ENCODE measurements around the gene THADA. TPM values are rescaled to one million over a fixed set of nuclear protein-coding genes. Genes with fewer than 3 reads are reported as not detected.

THADA gene
- polyA plus RNA-seq, 4 donors = 6.3 to 13.5 (median 12.7) TPM

DNA sequence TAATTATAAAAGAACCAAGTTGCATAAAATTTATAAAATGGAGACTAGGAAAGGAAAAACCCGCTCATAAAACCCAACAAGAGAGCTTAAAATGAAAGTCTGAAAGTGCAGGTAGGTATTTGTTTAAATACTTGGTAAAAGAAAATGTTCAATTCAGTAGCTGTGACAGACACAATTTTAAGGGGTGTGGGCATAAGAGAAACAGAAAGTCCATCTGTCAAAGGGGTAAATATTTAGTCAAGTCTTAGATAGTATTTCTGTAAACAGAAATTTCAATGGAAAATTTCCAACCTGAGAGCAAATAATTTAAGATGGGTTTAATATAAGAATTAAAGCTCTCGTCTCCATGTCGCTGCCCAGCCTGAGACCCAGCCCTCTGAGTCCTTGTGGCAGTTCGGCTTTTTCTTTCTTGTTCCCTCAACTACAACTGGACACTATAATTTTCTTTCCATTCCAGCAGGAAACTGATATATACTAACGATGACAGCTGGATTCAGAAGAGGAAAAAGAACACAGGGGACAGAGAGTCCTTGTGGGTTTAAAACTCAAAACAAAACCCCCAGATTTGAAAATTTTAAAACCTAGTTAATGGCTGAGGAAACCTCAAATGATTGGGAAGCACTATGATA, 281.4 kb downstream of the THADA start:
- 58 to 82% (median 80%) methylated on average over 5 of the region's 5 CpGs for WGBS, 3 donors
- Histone ChIP-seq H3K36me3 (ENCODE audit: control insufficient read depth in 3 of 3, insufficient read depth in 2 of 3, low read depth in 1 of 3, low read length in 3 of 3) (no peaks in the 10 kb centered on the region), H3K27ac (ENCODE audit: low read depth in 1 of 3, low read length in 2 of 3) (peak overlapping the region in 1 of 3 donors; percentile 61), H3K27me3 (ENCODE audit: control insufficient read depth in 3 of 3, insufficient read depth in 3 of 3, low read length in 3 of 3) (no peaks in the 10 kb centered on the region), H3K4me3 (ENCODE audit: low read depth in 1 of 3, low read length in 3 of 3) (no peak overlapping the region), H3K4me1 (ENCODE audit: control insufficient read depth in 3 of 3, insufficient read depth in 2 of 3, low read depth in 1 of 3, low read length in 2 of 3) (peaks cover 0 to 8% (median 5%) of the 10 kb centered on the region in 3 donors), H3K9me3 (ENCODE audit: control insufficient read depth in 2 of 2, insufficient read depth in 1 of 2, low read depth in 1 of 2, low read length in 1 of 2) (no peaks in the 10 kb centered on the region)
- DNase-seq (no peak), FAIRE-seq (no peak)

DNA sequence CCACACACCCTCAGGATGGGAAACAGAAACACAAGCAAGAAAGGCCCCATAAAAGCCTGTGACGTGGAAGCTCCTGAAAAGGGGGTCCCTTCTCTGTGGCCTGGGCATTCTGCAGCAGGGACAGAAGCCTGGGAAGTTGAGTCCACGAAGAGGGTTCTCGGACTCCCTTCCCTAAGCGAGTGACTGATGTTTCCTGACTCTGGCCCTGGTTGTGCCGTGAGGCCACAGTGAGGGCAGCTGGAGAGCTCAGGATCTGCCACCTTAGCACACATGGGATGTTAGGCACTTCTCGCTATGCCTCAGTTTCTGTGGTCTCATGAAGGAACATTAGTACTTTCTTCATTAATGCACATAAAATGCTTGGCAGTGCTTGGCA, 282.2 kb downstream of the THADA start:
- Histone ChIP-seq H3K36me3 (ENCODE audit: control insufficient read depth in 3 of 3, insufficient read depth in 2 of 3, low read depth in 1 of 3, low read length in 3 of 3) (no peaks in the 10 kb centered on the region), H3K27ac (ENCODE audit: low read depth in 1 of 3, low read length in 2 of 3) (peak overlapping the region in 2 of 3 donors; percentile 17 to 28), H3K9me3 (ENCODE audit: control insufficient read depth in 2 of 2, insufficient read depth in 1 of 2, low read depth in 1 of 2, low read length in 1 of 2) (no peaks in the 10 kb centered on the region), H3K4me3 (ENCODE audit: low read depth in 1 of 3, low read length in 3 of 3) (no peak overlapping the region), H3K27me3 (ENCODE audit: control insufficient read depth in 3 of 3, insufficient read depth in 3 of 3, low read length in 3 of 3) (no peaks in the 10 kb centered on the region), H3K4me1 (ENCODE audit: control insufficient read depth in 3 of 3, insufficient read depth in 2 of 3, low read depth in 1 of 3, low read length in 2 of 3) (peaks cover 0 to 8% (median 0%) of the 10 kb centered on the region in 3 donors)
- DNase-seq (no peak), FAIRE-seq (no peak)
- 86 to 97% (median 88%) methylated on average over 6 of the region's 6 CpGs for WGBS, 3 donors

DNA sequence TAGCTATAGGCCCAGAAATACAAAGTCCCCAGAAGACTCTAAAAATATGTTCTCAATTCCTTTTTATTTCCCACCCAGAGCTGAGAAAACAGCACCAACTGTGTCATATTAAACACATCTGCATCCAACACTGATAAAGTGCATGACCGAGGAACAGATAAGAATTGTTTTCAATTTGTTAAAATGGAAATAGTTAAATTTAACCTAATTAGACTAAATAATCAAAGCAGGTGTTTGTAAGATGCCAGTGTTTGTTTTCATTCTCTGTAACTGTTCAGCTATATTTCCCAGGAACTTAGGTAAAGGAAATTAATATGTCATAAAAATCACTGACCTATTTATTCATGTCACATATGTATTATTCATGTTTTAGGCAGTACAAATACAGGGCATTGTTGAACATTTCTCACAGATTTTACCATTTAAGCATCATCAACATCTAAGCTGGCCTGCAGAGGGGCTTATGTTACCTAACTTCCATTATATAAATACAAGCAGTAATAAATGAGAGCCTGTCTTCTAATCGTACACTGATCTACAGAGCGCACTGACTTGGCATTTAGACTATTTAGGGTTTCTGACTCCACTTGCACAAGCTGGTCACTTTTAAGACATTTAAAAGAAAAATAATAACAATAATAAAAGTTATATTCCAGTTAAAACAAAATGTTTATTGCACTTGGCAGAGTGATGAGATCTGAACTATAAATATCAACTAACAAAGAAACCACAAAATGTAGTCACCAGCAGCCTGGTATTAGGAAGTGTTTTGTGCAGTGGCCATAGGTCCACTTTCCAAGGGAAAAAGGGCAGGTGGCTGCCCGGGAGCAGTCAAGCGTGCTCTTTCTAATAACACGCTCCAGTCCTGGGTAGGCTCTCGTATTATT, 282.8 kb downstream of the THADA start:
- FAIRE-seq (no peak), DNase-seq (no peak)
- H3K27me3 ChIP-seq (ENCODE audit: control insufficient read depth in 3 of 3, insufficient read depth in 3 of 3, low read length in 3 of 3) = no peaks in the 10 kb centered on the region
- peak overlapping the region in 2 of 3 donors; percentile 17 to 28 for H3K27ac ChIP-seq (ENCODE audit: low read depth in 1 of 3, low read length in 2 of 3)
- no peaks in the 10 kb centered on the region for H3K36me3 ChIP-seq (ENCODE audit: control insufficient read depth in 3 of 3, insufficient read depth in 2 of 3, low read depth in 1 of 3, low read length in 3 of 3)
- WGBS, 3 donors = 60 to 73% (median 64%) methylated on average over 7 of the region's 7 CpGs
- no peaks in the 10 kb centered on the region for H3K9me3 ChIP-seq (ENCODE audit: control insufficient read depth in 2 of 2, insufficient read depth in 1 of 2, low read depth in 1 of 2, low read length in 1 of 2)
- H3K4me1 ChIP-seq (ENCODE audit: control insufficient read depth in 3 of 3, insufficient read depth in 2 of 3, low read depth in 1 of 3, low read length in 2 of 3) = peaks cover 0 to 8% (median 0%) of the 10 kb centered on the region in 3 donors
- H3K4me3 ChIP-seq (ENCODE audit: low read depth in 1 of 3, low read length in 3 of 3) = no peak overlapping the region

- H3K36me3 ChIP-seq (ENCODE audit: control insufficient read depth in 3 of 3, insufficient read depth in 2 of 3, low read depth in 1 of 3, low read length in 3 of 3) = no peaks in the 10 kb centered on the region
- H3K9me3 ChIP-seq (ENCODE audit: control insufficient read depth in 2 of 2, insufficient read depth in 1 of 2, low read depth in 1 of 2, low read length in 1 of 2) = no peaks in the 10 kb centered on the region
- peaks cover 0 to 8% (median 0%) of the 10 kb centered on the region in 3 donors for H3K4me1 ChIP-seq (ENCODE audit: control insufficient read depth in 3 of 3, insufficient read depth in 2 of 3, low read depth in 1 of 3, low read length in 2 of 3)
- H3K4me3 ChIP-seq (ENCODE audit: low read depth in 1 of 3, low read length in 3 of 3) = no peak overlapping the region
- DNase-seq = no peak
- H3K27ac ChIP-seq (ENCODE audit: low read depth in 1 of 3, low read length in 2 of 3) = no peak overlapping the region
- no peak for FAIRE-seq
- no peaks in the 10 kb centered on the region for H3K27me3 ChIP-seq (ENCODE audit: control insufficient read depth in 3 of 3, insufficient read depth in 3 of 3, low read length in 3 of 3)
Measured at GRCh38 chr2:43311276-43311675, 284.6 kb downstream of the THADA start.

DNA sequence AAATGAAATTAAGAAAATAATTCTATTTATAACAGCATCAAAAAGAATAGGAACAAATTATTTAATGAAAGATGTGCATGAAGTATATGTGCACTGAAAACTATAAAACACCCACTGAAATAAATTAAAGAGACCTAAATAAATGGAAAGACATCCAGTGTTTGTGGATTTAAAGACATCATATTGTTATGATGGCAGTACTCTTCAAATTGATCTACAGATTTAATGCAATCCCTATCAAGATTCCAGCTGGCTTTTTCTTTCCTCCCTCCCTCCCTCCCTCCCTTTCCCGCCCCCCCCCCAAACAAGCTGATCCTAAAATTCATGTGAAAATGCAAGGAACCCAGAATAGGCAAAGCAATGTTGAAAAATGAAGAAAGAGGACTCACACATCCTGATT, 285.9 kb downstream of the THADA start:
- Histone ChIP-seq H3K4me1 (ENCODE audit: control insufficient read depth in 3 of 3, insufficient read depth in 2 of 3, low read depth in 1 of 3, low read length in 2 of 3) (peaks cover 0 to 13% (median 6%) of the 10 kb centered on the region in 3 donors), H3K4me3 (ENCODE audit: low read depth in 1 of 3, low read length in 3 of 3) (no peak overlapping the region), H3K27me3 (ENCODE audit: control insufficient read depth in 3 of 3, insufficient read depth in 3 of 3, low read length in 3 of 3) (no peaks in the 10 kb centered on the region), H3K9me3 (ENCODE audit: control insufficient read depth in 2 of 2, insufficient read depth in 1 of 2, low read depth in 1 of 2, low read length in 1 of 2) (no peaks in the 10 kb centered on the region), H3K36me3 (ENCODE audit: control insufficient read depth in 3 of 3, insufficient read depth in 2 of 3, low read depth in 1 of 3, low read length in 3 of 3) (no peaks in the 10 kb centered on the region), H3K27ac (ENCODE audit: low read depth in 1 of 3, low read length in 2 of 3) (no peak overlapping the region)
- FAIRE-seq (no peak), DNase-seq (no peak)
- WGBS, 3 donors = 33 to 100% (median 60%) methylated on average over 1 of the region's 1 CpG

DNA sequence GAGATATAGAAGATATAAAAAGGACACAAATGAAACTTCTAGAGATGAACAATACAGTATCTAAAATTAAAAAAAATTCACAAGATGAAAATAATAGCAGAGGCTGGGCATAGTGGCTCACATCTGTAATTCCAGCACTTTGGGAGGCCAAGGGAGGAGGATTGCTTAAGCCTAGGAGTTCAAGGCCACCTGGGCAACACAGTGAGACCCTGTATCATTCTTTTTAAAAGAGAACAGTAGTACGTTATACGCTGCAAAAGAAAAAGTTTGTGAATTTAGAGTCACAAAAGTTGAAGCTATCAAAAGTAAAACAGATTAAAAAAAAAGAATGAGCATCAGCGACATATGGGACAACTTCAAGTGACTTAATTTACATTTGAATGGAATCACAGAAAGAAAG, 287.9 kb downstream of the THADA start:
- Histone ChIP-seq H3K27ac (ENCODE audit: low read depth in 1 of 3, low read length in 2 of 3) (no peak overlapping the region), H3K36me3 (ENCODE audit: control insufficient read depth in 3 of 3, insufficient read depth in 2 of 3, low read depth in 1 of 3, low read length in 3 of 3) (no peaks in the 10 kb centered on the region), H3K27me3 (ENCODE audit: control insufficient read depth in 3 of 3, insufficient read depth in 3 of 3, low read length in 3 of 3) (no peaks in the 10 kb centered on the region), H3K4me1 (ENCODE audit: control insufficient read depth in 3 of 3, insufficient read depth in 2 of 3, low read depth in 1 of 3, low read length in 2 of 3) (peaks cover 0 to 6% (median 6%) of the 10 kb centered on the region in 3 donors), H3K4me3 (ENCODE audit: low read depth in 1 of 3, low read length in 3 of 3) (no peak overlapping the region), H3K9me3 (ENCODE audit: control insufficient read depth in 2 of 2, insufficient read depth in 1 of 2, low read depth in 1 of 2, low read length in 1 of 2) (no peaks in the 10 kb centered on the region)
- WGBS, 3 donors = 98% methylated on average over 3 of the region's 3 CpGs
- FAIRE-seq = no peak
- DNase-seq = no peak

GRCh38 chr2:43307046-43307445, 288.8 kb downstream of the THADA start:
- H3K9me3 ChIP-seq (ENCODE audit: control insufficient read depth in 2 of 2, insufficient read depth in 1 of 2, low read depth in 1 of 2, low read length in 1 of 2) = no peaks in the 10 kb centered on the region
- no peak overlapping the region for H3K4me3 ChIP-seq (ENCODE audit: low read depth in 1 of 3, low read length in 3 of 3)
- peaks cover 0 to 6% (median 6%) of the 10 kb centered on the region in 3 donors for H3K4me1 ChIP-seq (ENCODE audit: control insufficient read depth in 3 of 3, insufficient read depth in 2 of 3, low read depth in 1 of 3, low read length in 2 of 3)
- 73 to 84% (median 78%) methylated on average over 2 of the region's 2 CpGs for WGBS, 3 donors
- H3K27me3 ChIP-seq (ENCODE audit: control insufficient read depth in 3 of 3, insufficient read depth in 3 of 3, low read length in 3 of 3) = no peaks in the 10 kb centered on the region
- DNase-seq (no peak), FAIRE-seq (no peak)
- peak overlapping the region in 1 of 3 donors; percentile 45 for H3K27ac ChIP-seq (ENCODE audit: low read depth in 1 of 3, low read length in 2 of 3)
- no peaks in the 10 kb centered on the region for H3K36me3 ChIP-seq (ENCODE audit: control insufficient read depth in 3 of 3, insufficient read depth in 2 of 3, low read depth in 1 of 3, low read length in 3 of 3)

GRCh38 chr2:43306197-43306596, 289.6 kb downstream of the THADA start:
- FAIRE-seq (no peak), DNase-seq (no peak)
- no peak overlapping the region for H3K4me3 ChIP-seq (ENCODE audit: low read depth in 1 of 3, low read length in 3 of 3)
- no peaks in the 10 kb centered on the region for H3K27me3 ChIP-seq (ENCODE audit: control insufficient read depth in 3 of 3, insufficient read depth in 3 of 3, low read length in 3 of 3)
- H3K9me3 ChIP-seq (ENCODE audit: control insufficient read depth in 2 of 2, insufficient read depth in 1 of 2, low read depth in 1 of 2, low read length in 1 of 2) = no peaks in the 10 kb centered on the region
- H3K4me1 ChIP-seq (ENCODE audit: control insufficient read depth in 3 of 3, insufficient read depth in 2 of 3, low read depth in 1 of 3, low read length in 2 of 3) = peaks cover 0 to 8% (median 6%) of the 10 kb centered on the region in 3 donors
- 98 to 100% (median 99%) methylated on average over 5 of the region's 5 CpGs for WGBS, 3 donors
- H3K27ac ChIP-seq (ENCODE audit: low read depth in 1 of 3, low read length in 2 of 3) = peak overlapping the region in 1 of 3 donors; percentile 81
- H3K36me3 ChIP-seq (ENCODE audit: control insufficient read depth in 3 of 3, insufficient read depth in 2 of 3, low read depth in 1 of 3, low read length in 3 of 3) = no peaks in the 10 kb centered on the region

Measured in small intestine (tissue), 7 donors.